Skeletal muscle tissue (tissue), 4 donors: ENCODE results near the gene ARID1B. TPM values are rescaled to one million over a fixed set of nuclear protein-coding genes. Genes with fewer than 3 reads are reported as not detected.

ENCODE experiments used
- H3K27ac ChIP-seq: one replicate; pipeline ENCODE4 v1.7.0; 2013; ENCODE audit warnings: mild to moderate bottlenecking, low read depth, low read length, inconsistent platforms
- H3K27me3 ChIP-seq, 3 donors: one replicate each; pipeline ENCODE4 v1.7.0; 2013; ENCODE audit warnings: low read length in 3 of 3; ENCODE audit not compliant: control insufficient read depth in 3 of 3, insufficient read depth in 3 of 3
- H3K36me3 ChIP-seq, 3 donors: one replicate each; pipeline ENCODE4 v1.7.0; 2013; ENCODE audit warnings: low read length in 3 of 3; ENCODE audit not compliant: control insufficient read depth in 3 of 3, insufficient read depth in 3 of 3
- H3K4me1 ChIP-seq, 3 donors: one replicate each; pipeline ENCODE4 v1.7.0; 2013; ENCODE audit warnings: low read length in 3 of 3, mild to moderate bottlenecking in 3 of 3; ENCODE audit not compliant: control insufficient read depth in 3 of 3, insufficient read depth in 3 of 3
- H3K4me3 ChIP-seq, 3 donors: one replicate each; pipeline ENCODE4 v1.7.0; 2013; ENCODE audit warnings: low read length in 3 of 3
- H3K9ac ChIP-seq, 3 donors: one replicate each; pipeline ENCODE4 v1.7.0; 2013; ENCODE audit warnings: low read length in 3 of 3, mild to moderate bottlenecking in 3 of 3, moderate library complexity in 2 of 3, low read depth in 1 of 3
- H3K9me3 ChIP-seq, 3 donors: one replicate each; pipeline ENCODE4 v1.7.0; 2013; ENCODE audit warnings: low read length in 3 of 3; ENCODE audit not compliant: control insufficient read depth in 3 of 3
- total RNA-seq: library from RNA; depleted of rRNA; stranded (reverse); fragments of >200 nt; gene quantifications from one replicate; pipeline ENCODE4 v1.2.3, GENCODE V29; 2014
- donor health status: Osteomylitis.

ARID1B gene
- total RNA-seq, 1 donor from 2014 or later: 73.6 TPM

DNA sequence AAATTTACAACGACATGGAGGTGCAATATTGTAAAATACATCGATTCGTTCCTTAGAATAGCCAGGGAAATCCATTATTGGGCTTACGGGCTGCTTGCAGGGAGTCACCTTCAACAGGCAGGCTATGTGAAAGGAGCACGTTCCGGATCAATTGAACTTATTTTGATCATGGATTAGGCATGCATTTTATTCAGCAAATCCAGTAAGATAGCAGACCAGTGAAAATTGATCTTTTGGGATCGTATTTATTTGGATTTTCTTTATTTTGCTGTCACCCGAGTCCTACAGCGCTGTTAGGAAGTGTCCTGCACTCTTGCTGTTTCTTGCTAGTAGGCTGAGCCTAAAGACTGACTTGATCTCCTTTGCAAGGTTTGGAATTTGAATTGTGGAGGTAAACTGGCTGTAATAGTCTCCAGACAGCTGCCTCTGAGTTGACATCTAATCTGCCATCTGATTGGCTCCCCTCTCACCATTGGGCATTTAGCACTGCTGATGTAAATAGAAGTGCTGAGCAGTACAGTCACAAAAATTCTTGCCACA lies 3.0 kb downstream of the ARID1B start:
- H3K9me3 ChIP-seq: no peaks in the 10 kb centered on the region
- H3K9ac ChIP-seq: peak overlapping the region; percentile 88 to 96 (median 94)
- H3K27me3 ChIP-seq: no peaks in the 10 kb centered on the region
- peaks cover 0 to 1% (median 0%) of the 10 kb centered on the region in 3 donors for H3K36me3 ChIP-seq
- peak overlapping the region; percentile 93 for H3K27ac ChIP-seq
- H3K4me1 ChIP-seq: peaks cover 15 to 31% (median 23%) of the 10 kb centered on the region in 3 donors
- H3K4me3 ChIP-seq: peak overlapping the region; percentile 68 to 97 (median 91)

- peaks cover 10 to 26% (median 16%) of the 10 kb centered on the region in 3 donors for H3K4me1 ChIP-seq
- H3K36me3 ChIP-seq: peaks cover 0 to 3% (median 0%) of the 10 kb centered on the region in 3 donors
- peak overlapping the region; percentile 68 to 97 (median 91) for H3K4me3 ChIP-seq
- no peaks in the 10 kb centered on the region for H3K27me3 ChIP-seq
- no peaks in the 10 kb centered on the region for H3K9me3 ChIP-seq
- peak overlapping the region; percentile 76 to 94 (median 88) for H3K9ac ChIP-seq
- peak overlapping the region; percentile 93 for H3K27ac ChIP-seq
These were observed 4.0 kb downstream of the ARID1B start for GRCh38 chr6:156780962-156781853.

DNA sequence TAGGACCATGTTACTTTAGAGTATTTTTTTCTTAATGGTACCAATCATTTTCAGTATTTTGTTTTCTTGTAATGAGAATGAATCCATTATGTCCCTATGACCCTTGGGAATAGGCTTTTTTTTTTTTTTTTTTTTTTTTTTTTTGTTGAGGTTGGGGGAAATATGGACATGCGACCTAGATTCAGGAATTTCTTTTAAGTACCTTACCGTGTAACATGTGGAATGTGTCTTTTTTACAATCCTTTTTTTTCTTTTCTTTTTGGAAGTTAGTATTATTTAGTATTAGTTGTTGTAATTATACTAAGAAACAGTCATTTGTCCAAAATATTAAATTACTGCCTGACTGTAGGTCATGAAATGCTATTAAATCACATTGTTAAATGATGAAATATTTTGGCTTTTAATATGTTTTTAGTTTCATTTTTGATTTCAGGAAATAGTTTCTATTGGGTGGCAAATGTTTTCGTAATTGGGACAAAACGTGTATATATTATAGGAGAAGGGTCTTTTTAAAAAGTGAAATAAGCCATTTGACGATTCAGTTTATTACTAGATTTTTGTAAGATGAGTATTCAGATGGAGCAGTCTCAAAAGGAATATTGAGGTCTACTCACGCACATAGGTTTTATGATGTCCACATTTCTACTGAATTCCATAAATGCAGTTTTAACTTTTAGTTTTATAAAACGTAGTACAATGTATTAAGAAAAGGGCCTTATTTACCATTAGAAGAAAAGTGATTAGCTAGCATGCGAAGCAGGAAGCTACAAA lies 4.9 kb downstream of the ARID1B start:
- Histone ChIP-seq H3K9ac (peak overlapping the region; percentile 76 to 94 (median 88)), H3K9me3 (no peaks in the 10 kb centered on the region), H3K36me3 (peaks cover 0 to 3% (median 0%) of the 10 kb centered on the region in 3 donors), H3K27me3 (no peaks in the 10 kb centered on the region), H3K4me3 (peak overlapping the region; percentile 13 to 97 (median 91)), H3K27ac (peak overlapping the region; percentile 93), H3K4me1 (peaks cover 15 to 27% (median 17%) of the 10 kb centered on the region in 3 donors)

DNA sequence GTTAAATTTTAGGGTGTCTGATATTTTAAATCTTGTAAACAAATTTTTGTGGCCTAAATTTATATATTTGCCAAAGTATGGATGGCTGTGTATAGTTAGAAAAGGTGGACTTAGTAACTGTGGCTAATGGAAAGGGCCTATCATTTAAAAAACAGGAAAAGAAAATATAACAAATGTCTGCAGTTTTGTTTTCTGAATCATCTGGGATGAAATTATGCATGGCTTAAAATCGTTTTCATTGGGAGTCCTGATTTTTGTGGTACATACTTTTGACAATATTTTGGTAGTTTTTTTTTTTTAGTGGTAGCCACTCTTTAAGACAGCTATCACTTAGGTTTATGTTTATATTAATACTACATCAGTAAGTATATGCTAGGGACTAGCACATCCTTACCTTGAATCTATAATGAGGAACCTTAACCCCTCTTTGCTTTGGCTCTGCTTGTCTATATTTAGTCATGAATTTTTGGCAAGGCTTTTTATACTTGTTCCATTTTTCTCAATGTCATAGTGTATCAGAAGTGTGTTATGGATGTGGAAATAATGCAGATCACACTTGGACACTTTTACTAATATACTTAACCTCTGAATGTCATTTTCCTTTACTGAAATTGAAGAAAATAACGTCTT lies 5.6 kb downstream of the ARID1B start:
- Histone ChIP-seq H3K27me3 (no peaks in the 10 kb centered on the region), H3K4me1 (peaks cover 19 to 30% (median 20%) of the 10 kb centered on the region in 3 donors), H3K4me3 (peak overlapping the region; percentile 13 to 97 (median 91)), H3K27ac (peak overlapping the region; percentile 93), H3K9me3 (no peaks in the 10 kb centered on the region), H3K36me3 (peaks cover 0 to 3% (median 0%) of the 10 kb centered on the region in 3 donors), H3K9ac (peak overlapping the region; percentile 76 to 94 (median 88))

- Histone ChIP-seq H3K4me3 (peak overlapping the region; percentile 10 to 49 (median 40)), H3K4me1 (peaks cover 27 to 37% (median 28%) of the 10 kb centered on the region in 3 donors), H3K9ac (peak overlapping the region; percentile 27 to 94 (median 43)), H3K36me3 (peaks cover 0 to 3% (median 0%) of the 10 kb centered on the region in 3 donors), H3K9me3 (no peaks in the 10 kb centered on the region), H3K27me3 (no peaks in the 10 kb centered on the region), H3K27ac (peak overlapping the region; percentile 93)
These were observed 6.8 kb downstream of the ARID1B start for GRCh38 chr6:156783958-156784357.

GRCh38 chr6:156786652-156787051 lies 9.5 kb downstream of the ARID1B start:
- Histone ChIP-seq H3K27ac (no peak overlapping the region), H3K27me3 (no peaks in the 10 kb centered on the region), H3K4me1 (peaks cover 44 to 48% (median 44%) of the 10 kb centered on the region in 3 donors), H3K36me3 (peaks cover 0 to 3% (median 0%) of the 10 kb centered on the region in 3 donors), H3K9ac (no peak overlapping the region), H3K9me3 (no peaks in the 10 kb centered on the region), H3K4me3 (no peak overlapping the region)

DNA sequence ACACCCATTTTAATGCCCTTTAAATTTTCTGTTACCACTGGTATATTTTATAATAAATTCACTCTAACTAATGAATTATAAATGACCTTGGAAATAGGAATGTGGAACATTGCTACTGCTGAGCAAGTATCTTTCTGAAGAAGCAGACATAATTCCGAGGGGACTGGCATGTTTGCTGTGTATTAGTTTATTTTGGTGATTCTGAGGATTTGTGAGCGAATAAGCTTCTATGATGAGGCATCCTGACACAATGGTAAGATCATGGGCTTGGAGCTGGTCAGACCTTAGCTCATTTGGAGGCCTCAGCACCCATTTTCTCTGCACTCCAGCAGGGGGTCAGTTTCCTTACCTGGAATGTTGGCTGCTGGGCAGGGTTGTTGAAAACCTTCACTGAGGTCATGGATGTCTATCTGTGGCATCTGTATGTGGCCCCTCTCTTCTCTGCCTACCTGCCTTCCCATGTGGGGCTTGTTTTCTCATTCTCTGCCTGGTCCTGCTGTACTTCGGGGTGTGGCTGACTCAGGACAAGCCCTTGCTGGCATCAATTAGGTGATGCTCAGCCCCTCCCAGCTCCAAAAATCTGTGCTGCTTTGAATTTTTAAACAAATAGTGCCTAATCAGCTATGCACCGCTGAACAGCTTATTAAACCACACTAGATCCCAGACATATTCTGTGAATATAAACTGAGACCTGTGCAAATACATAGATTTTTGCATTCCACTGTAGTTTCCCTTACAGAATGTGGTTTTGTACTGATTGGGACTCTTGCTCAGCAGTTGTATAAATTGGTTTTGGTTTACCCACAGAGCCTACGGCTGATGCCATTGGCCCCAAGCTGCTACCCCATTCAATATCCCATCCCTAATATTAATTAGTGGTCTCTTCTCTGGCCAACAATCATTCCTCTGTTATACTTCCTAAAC lies 10.7 kb downstream of the ARID1B start:
- H3K4me1 ChIP-seq: peaks cover 45 to 52% (median 46%) of the 10 kb centered on the region in 3 donors
- H3K9me3 ChIP-seq: no peaks in the 10 kb centered on the region
- H3K27ac ChIP-seq: no peak overlapping the region
- H3K27me3 ChIP-seq: no peaks in the 10 kb centered on the region
- no peak overlapping the region for H3K9ac ChIP-seq
- peaks cover 0 to 3% (median 0%) of the 10 kb centered on the region in 3 donors for H3K36me3 ChIP-seq
- no peak overlapping the region for H3K4me3 ChIP-seq

GRCh38 chr6:156789081-156789943 lies 12.1 kb downstream of the ARID1B start:
- H3K27me3 ChIP-seq: no peaks in the 10 kb centered on the region
- H3K4me1 ChIP-seq: peaks cover 33 to 54% (median 38%) of the 10 kb centered on the region in 3 donors
- H3K9me3 ChIP-seq: no peaks in the 10 kb centered on the region
- H3K4me3 ChIP-seq: no peak overlapping the region
- H3K36me3 ChIP-seq: peaks cover 0 to 3% (median 0%) of the 10 kb centered on the region in 3 donors
- no peak overlapping the region for H3K27ac ChIP-seq
- no peak overlapping the region for H3K9ac ChIP-seq
